ENCODE results near the gene SPIN4. TPM values are rescaled to one million over a fixed set of nuclear protein-coding genes. Genes with fewer than 3 reads are reported as not detected.

SPIN4 gene
- total RNA-seq, 3 donors from 2014 or later, result 4.4 to 5.0 (median 4.5) TPM

- H3K4me3 ChIP-seq, result no peak overlapping the region
- no peak for ATAC-seq
- no peak for TF ChIP-seq CTCF (IDR thresholded peaks at IDR 0.05)
- H3K4me1 ChIP-seq (ENCODE audit: low read depth), result no peaks in the 10 kb centered on the region
- intact Hi-C loops (cut with DNase I, micrococcal nuclease), result no loop called here
- H3K9me3 ChIP-seq, result no peaks in the 10 kb centered on the region
- H3K36me3 ChIP-seq (ENCODE audit: low read depth), result no peaks in the 10 kb centered on the region
- DNase-seq, result no peak
Observed at GRCh38 chrX:63363788-63364187, 12.7 kb upstream of the SPIN4 start.

GRCh38 chrX:63361494-63361893, 10.4 kb upstream of the SPIN4 start:
- intact Hi-C loops (cut with DNase I, micrococcal nuclease), result no loop called here
- no peak overlapping the region for H3K4me3 ChIP-seq
- H3K36me3 ChIP-seq (ENCODE audit: low read depth), result no peaks in the 10 kb centered on the region
- H3K9me3 ChIP-seq, result no peaks in the 10 kb centered on the region
- no peaks in the 10 kb centered on the region for H3K4me1 ChIP-seq (ENCODE audit: low read depth)
- ATAC-seq (no peak), DNase-seq (no peak)
- no peak for TF ChIP-seq CTCF (IDR thresholded peaks at IDR 0.05)

DNA sequence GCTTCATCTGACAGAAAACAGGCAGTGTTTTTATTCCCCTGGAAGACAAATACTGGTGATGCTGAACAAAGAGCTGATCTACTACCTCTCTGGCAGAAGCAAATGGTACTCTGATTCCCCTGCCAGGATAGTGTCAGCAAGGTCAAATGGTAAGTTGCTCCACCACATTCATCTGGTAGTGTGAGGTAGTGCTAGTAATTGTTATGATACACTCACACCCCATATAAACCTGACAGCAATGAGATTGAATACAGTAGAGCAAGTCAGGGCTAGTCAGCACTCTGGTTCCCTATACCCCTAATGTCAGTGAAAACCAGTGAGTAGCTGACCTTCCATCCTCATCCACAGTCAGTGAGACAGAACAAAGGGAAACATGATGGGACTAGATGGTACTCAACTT, 3.4 kb upstream of the SPIN4 start:
- intact Hi-C loops (cut with DNase I, micrococcal nuclease), result no loop called here
- DNase-seq, result no peak
- no peak for ATAC-seq
- H3K4me1 ChIP-seq (ENCODE audit: low read depth), result no peaks in the 10 kb centered on the region
- H3K9me3 ChIP-seq, result no peaks in the 10 kb centered on the region
- H3K4me3 ChIP-seq, result no peak overlapping the region
- TF ChIP-seq CTCF (IDR thresholded peaks at IDR 0.05), result no peak
- H3K36me3 ChIP-seq (ENCODE audit: low read depth), result no peaks in the 10 kb centered on the region

DNA sequence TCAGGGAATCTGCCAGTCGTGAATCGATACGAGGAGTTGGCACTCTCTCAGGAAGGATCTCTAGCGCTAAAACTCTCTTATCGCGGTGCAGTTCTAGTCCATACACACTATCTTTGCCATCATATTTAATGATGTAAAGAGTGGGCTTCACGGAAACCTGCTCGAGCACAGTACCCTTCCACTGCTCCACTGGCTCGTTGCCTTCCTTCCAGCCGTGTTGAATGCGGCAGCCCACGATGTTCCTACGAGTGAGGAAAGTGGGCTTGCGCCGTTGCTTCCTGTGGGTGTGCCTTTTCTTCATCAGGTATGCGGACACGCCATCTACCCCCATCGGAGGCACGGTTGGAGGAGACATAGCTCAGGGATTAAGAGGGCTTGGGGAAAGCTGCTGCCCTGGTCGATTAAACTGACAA, 661 bp downstream of the SPIN4 start:
- ATAC-seq, result peak; percentile 65

DNA sequence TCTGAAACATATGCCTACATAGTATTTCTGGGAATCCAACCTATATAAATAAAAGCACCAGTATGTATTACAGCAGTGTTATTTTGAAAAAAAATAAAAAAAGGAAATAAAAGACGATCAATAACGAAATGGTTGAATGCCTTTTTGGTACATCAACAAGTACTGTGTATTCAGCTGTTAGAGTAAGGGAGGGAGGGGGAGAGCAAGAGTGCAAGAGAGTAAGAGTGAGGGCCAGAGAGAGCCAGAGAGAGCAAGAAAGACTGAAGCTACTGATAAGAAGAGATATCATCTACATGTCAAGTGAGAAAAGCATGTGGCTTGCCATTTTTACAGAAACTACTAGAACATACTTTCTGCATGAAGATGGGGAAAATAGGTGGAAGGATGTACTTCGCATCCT, 1.8 kb downstream of the SPIN4 start:
- intact Hi-C loops (cut with DNase I, micrococcal nuclease), result no loop called here
- ATAC-seq, result no peak
- DNase-seq, result no peak
- no peak for TF ChIP-seq CTCF (IDR thresholded peaks at IDR 0.05)
- H3K36me3 ChIP-seq (ENCODE audit: low read depth), result no peaks in the 10 kb centered on the region
- no peaks in the 10 kb centered on the region for H3K4me1 ChIP-seq (ENCODE audit: low read depth)
- no peaks in the 10 kb centered on the region for H3K9me3 ChIP-seq
- H3K4me3 ChIP-seq, result no peak overlapping the region

More for the DNA sequence above, 661 bp downstream of the SPIN4 start:
- intact Hi-C loops (cut with DNase I, micrococcal nuclease), result no loop called here
- TF ChIP-seq CTCF (IDR thresholded peaks at IDR 0.05), result no peak
- H3K9me3 ChIP-seq, result no peaks in the 10 kb centered on the region
- H3K4me1 ChIP-seq (ENCODE audit: low read depth), result no peaks in the 10 kb centered on the region
- H3K36me3 ChIP-seq (ENCODE audit: low read depth), result no peaks in the 10 kb centered on the region
- peak overlapping the region; percentile 26 for H3K4me3 ChIP-seq
- DNase-seq, result peak; percentile 38 to 57 (median 44)

DNA sequence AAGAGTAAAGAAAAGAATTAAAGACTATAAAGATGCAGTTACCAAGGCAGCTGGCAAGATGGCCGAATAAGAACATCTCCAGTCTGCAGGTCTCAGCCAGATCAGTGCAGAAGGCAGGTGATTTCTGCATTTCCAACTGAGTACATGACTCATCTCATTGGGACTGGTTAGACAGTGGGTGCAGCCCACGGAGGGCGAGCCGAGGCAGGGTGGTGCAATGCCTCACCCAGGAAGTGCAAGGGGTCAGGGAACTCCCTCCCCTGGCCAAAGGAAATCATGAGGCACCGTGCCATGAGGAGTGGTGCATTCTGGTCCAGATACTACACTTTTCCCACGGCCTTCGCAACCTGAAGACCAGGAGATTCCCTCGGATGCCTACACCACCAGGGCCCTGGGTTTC, 20.5 kb downstream of the SPIN4 start:
- Histone ChIP-seq H3K4me1 (ENCODE audit: low read depth) (no peaks in the 10 kb centered on the region), H3K36me3 (ENCODE audit: low read depth) (no peaks in the 10 kb centered on the region), H3K9me3 (no peaks in the 10 kb centered on the region), H3K4me3 (no peak overlapping the region)
- intact Hi-C loops (cut with DNase I, micrococcal nuclease), result no loop called here
- DNase-seq (no peak), ATAC-seq (no peak)
- TF ChIP-seq CTCF (IDR thresholded peaks at IDR 0.05), result no peak
